Suprapubic skin (tissue), 3 donors: ENCODE measurements around the gene ZNF578.

Experiments used
- EP300 ChIP-seq: sonication (generic); formaldehyde crosslinking; IDR thresholded peaks from one replicate; pipeline ENCODE4 v1.6.1; 2017; ENCODE audit warnings: antibody characterized with exemption
- POLR2A ChIP-seq, 2 donors: fragments of 450-650 bp; IDR thresholded peaks; one replicate each; pipeline ENCODE4 v1.6.1; 2017; ENCODE audit warnings: antibody characterized with exemption in 2 of 2, mild to moderate bottlenecking in 2 of 2, moderate library complexity in 2 of 2
- TF ChIP-seq, protein P1 (sequence below), 2 donors: fragments of 200-600 bp in 1 of 2; fragments of 450-650 bp in 1 of 2; sonication (generic) in 1 of 2; IDR thresholded peaks; one replicate each; pipeline ENCODE4 v1.5.1; 2016 to 2019; ENCODE audit warnings: antibody characterized with exemption in 2 of 2, mild to moderate bottlenecking in 1 of 2, moderate library complexity in 1 of 2

DNA sequence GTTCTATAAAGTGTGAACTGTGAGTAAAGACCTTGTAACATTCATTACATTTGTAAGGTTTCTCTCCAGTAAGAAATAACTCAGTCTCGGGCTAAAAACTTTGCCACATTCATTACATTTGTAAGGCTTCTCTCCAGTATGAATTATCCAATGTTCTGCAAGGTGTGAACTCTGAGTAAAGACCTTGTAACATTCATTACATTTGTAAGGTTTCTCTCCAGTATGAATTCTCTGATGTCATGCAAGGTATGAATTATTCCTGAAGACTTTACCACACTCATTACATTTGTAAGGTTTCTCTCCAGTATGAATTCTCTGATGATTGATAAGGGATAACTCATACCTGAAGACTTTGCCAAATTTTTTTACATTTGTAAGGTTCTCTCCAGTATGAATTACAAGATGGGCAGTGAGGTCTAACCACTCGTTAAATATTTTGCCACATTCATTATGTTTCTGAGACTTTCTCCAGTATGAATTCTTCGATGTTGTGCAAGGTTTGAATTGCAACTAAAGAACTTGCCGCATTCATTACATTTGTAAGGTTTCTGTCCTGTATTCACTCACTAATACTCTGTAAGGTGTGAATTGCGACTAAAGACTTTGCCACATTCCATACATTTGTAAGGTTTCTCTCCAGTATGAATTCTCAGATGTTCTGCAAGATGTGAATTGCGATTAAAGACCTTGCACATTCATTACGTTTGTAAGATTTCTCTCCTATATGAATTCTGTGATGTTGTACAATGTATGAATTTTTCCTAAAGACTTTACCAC lies 21.2 kb downstream of the ZNF578 start:
- TF ChIP-seq EP300 (no peak), POLR2A (IDR thresholded peaks at IDR 0.05) (no peak)
- TF ChIP-seq, protein P1, sequence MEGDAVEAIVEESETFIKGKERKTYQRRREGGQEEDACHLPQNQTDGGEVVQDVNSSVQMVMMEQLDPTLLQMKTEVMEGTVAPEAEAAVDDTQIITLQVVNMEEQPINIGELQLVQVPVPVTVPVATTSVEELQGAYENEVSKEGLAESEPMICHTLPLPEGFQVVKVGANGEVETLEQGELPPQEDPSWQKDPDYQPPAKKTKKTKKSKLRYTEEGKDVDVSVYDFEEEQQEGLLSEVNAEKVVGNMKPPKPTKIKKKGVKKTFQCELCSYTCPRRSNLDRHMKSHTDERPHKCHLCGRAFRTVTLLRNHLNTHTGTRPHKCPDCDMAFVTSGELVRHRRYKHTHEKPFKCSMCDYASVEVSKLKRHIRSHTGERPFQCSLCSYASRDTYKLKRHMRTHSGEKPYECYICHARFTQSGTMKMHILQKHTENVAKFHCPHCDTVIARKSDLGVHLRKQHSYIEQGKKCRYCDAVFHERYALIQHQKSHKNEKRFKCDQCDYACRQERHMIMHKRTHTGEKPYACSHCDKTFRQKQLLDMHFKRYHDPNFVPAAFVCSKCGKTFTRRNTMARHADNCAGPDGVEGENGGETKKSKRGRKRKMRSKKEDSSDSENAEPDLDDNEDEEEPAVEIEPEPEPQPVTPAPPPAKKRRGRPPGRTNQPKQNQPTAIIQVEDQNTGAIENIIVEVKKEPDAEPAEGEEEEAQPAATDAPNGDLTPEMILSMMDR (IDR thresholded peaks at IDR 0.05): no peak
